Dermis blood vessel endothelial cell (primary cell): ENCODE measurements around the gene SLC29A3. TPM values are rescaled to one million over a fixed set of nuclear protein-coding genes. Genes with fewer than 3 reads are reported as not detected.
"Not testable (repeated sequence)": the region's sequence is repeated elsewhere in the genome, so short reads cannot be mapped to it uniquely, and the experiment has no call there.

Source experiments
- DNase-seq: peaks from one replicate; pipeline ENCODE4 v3.0.0; 2010
- total RNA-seq: library from RNA; depleted of rRNA; stranded (reverse); fragments of >200 nt; gene quantifications from 2 replicates; pipeline ENCODE4 v1.2.3, GENCODE V29; 2014

Gene SLC29A3
- 2.0 and 2.6 TPM in 2 replicates for total RNA-seq

- peak; percentile 88 for DNase-seq
Observed at GRCh38 chr10:71319042-71319799, at the start of gene SLC29A3. Gene SLC29A3 (plus strand): TSS chr10:71319259. CDS start chr10:71319310, 51 bp downstream.

GRCh38 chr10:71269301-71270288, 49.5 kb upstream of the SLC29A3 start:
- DNase-seq, result no peak

- peak; percentile 87 for DNase-seq
Observed at GRCh38 chr10:71270301-71271220, 48.5 kb upstream of the SLC29A3 start.

- peak; percentile 89 for DNase-seq
Observed at GRCh38 chr10:71271662-71272055, 47.4 kb upstream of the SLC29A3 start.

- DNase-seq, result peak; percentile 92
Observed at GRCh38 chr10:71272056-71272771, 46.8 kb upstream of the SLC29A3 start.

GRCh38 chr10:71272974-71273373, 46.1 kb upstream of the SLC29A3 start:
- DNase-seq, result not testable (repeated sequence)

- DNase-seq, result no peak
Observed at GRCh38 chr10:71273506-71273905, 45.6 kb upstream of the SLC29A3 start.

- DNase-seq, result peak; percentile 60
Observed at GRCh38 chr10:71274901-71275796, 43.9 kb upstream of the SLC29A3 start.

GRCh38 chr10:71276873-71277272, 42.2 kb upstream of the SLC29A3 start:
- no peak for DNase-seq

GRCh38 chr10:71277914-71278665, 41.0 kb upstream of the SLC29A3 start:
- no peak for DNase-seq

GRCh38 chr10:71278691-71279588, 40.1 kb upstream of the SLC29A3 start:
- no peak for DNase-seq

GRCh38 chr10:71279590-71280170, 39.4 kb upstream of the SLC29A3 start:
- DNase-seq, result peak; percentile 20

- no peak for DNase-seq
Observed at GRCh38 chr10:71280216-71280615, 38.8 kb upstream of the SLC29A3 start.

- no peak for DNase-seq
Observed at GRCh38 chr10:71280825-71281224, 38.2 kb upstream of the SLC29A3 start.

GRCh38 chr10:71281646-71282322, 37.3 kb upstream of the SLC29A3 start:
- no peak for DNase-seq

GRCh38 chr10:71282323-71282680, 36.8 kb upstream of the SLC29A3 start:
- DNase-seq, result no peak

- DNase-seq, result no peak
Observed at GRCh38 chr10:71283410-71283809, 35.6 kb upstream of the SLC29A3 start.

GRCh38 chr10:71283876-71284275, 35.2 kb upstream of the SLC29A3 start:
- no peak for DNase-seq
